Right atrium auricular region (tissue), 2 donors: ENCODE measurements around the gene TCAF1. TPM values are rescaled to one million over a fixed set of nuclear protein-coding genes. Genes with fewer than 3 reads are reported as not detected.

Source experiments
- DNase-seq: peaks from one replicate; pipeline ENCODE4 v3.0.0-alpha.2; 2019; ENCODE audit warnings: low spot score
- H3K27ac ChIP-seq, 2 donors: fragments of 200-600 bp; sonication (generic); 1 replicate in 1 of 2; 2 replicates in 1 of 2; pipeline ENCODE4 v1.5.1; 2016 to 2019
- H3K27me3 ChIP-seq, 2 donors: fragments of 200-600 bp; sonication (generic); one replicate each; pipeline versions ENCODE4 v1.5.1 to v1.6.0; 2017 to 2019
- H3K36me3 ChIP-seq: fragments of 200-600 bp; sonication (generic); one replicate; pipeline ENCODE4 v1.5.1; 2016
- H3K4me1 ChIP-seq, 2 donors: fragments of 200-600 bp; sonication (generic); one replicate each; pipeline versions ENCODE4 v1.5.1 to v1.6.0; 2017 to 2019
- H3K4me3 ChIP-seq, 2 donors: fragments of 200-600 bp; sonication (generic); 1 replicate in 1 of 2; 2 replicates in 1 of 2; pipeline ENCODE4 v1.5.1; 2017 to 2019; ENCODE audit warnings: mild to moderate bottlenecking in 1 of 2, moderate library complexity in 1 of 2
- H3K9me3 ChIP-seq, 2 donors: fragments of 200-600 bp; sonication (generic); one replicate each; pipeline ENCODE4 v1.5.1; 2019
- total RNA-seq, 2 donors: library from RNA; depleted of rRNA; stranded (reverse); fragments of >200 nt; gene quantifications; one replicate each; pipeline ENCODE4 v1.1.0, GENCODE V29; 2016
- TF ChIP-seq, protein P1 (sequence below), 2 donors: fragments of 200-600 bp; sonication (generic); IDR thresholded peaks; one replicate each; pipeline ENCODE4 v1.5.1; 2019; ENCODE audit warnings: antibody characterized with exemption in 2 of 2

Gene TCAF1
- total RNA-seq, 2 donors from 2014 or later: 27.9 to 32.1 TPM

DNA sequence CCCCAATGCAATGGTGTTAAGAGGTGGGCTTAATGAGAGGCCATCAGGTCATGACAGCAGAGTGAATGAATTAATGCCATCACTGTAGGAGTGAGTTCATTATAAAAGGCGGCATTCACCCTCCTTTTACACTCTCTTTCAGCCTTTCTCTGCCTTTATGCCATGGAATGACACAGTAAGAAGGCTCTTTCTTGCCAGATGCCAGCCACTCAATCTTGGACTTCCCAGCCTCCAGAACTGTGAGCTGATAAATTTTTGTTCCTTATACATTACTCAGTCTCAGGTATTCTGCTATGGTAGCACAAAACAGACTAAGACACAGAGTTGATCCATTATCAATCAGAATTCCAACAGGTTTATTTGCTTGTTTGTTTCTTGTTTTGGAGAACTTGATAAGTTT, 3.2 kb downstream of the TCAF1 start:
- DNase-seq: no peak
- H3K27me3 ChIP-seq: no peaks in the 10 kb centered on the region
- no peak overlapping the region for H3K27ac ChIP-seq

DNA sequence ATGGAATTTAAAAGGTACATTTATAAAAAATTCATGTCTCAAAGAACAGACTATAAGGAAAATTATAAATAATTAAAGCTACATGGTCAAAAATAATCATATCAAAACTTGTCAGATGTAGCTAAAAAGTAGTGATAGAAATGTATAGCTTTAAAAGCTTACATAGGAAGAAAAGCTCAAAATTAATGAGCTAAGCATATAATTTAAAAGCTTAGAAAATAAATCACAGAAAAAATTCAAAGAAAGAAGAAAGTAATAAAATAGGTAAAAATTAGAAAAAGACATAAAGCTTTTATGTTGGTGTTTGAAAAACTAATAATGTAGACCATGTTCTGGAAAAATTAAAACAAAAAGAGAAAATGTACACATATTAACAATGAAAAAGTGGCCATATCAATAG, 5.3 kb downstream of the TCAF1 start:
- TF ChIP-seq, protein P1, sequence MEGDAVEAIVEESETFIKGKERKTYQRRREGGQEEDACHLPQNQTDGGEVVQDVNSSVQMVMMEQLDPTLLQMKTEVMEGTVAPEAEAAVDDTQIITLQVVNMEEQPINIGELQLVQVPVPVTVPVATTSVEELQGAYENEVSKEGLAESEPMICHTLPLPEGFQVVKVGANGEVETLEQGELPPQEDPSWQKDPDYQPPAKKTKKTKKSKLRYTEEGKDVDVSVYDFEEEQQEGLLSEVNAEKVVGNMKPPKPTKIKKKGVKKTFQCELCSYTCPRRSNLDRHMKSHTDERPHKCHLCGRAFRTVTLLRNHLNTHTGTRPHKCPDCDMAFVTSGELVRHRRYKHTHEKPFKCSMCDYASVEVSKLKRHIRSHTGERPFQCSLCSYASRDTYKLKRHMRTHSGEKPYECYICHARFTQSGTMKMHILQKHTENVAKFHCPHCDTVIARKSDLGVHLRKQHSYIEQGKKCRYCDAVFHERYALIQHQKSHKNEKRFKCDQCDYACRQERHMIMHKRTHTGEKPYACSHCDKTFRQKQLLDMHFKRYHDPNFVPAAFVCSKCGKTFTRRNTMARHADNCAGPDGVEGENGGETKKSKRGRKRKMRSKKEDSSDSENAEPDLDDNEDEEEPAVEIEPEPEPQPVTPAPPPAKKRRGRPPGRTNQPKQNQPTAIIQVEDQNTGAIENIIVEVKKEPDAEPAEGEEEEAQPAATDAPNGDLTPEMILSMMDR (IDR thresholded peaks at IDR 0.05): no peak
- H3K36me3 ChIP-seq: no peaks in the 10 kb centered on the region
- H3K27ac ChIP-seq: no peak overlapping the region
- H3K4me3 ChIP-seq: no peak overlapping the region
- H3K27me3 ChIP-seq: no peaks in the 10 kb centered on the region
- peaks cover 0 to 18% of the 10 kb centered on the region in 2 donors for H3K4me1 ChIP-seq
- no peak for DNase-seq
- H3K9me3 ChIP-seq: peaks cover 0 to 12% of the 10 kb centered on the region in 2 donors

More for the DNA sequence above, 3.2 kb downstream of the TCAF1 start:
- TF ChIP-seq, protein P1 (IDR thresholded peaks at IDR 0.05): no peak
- no peak overlapping the region for H3K4me3 ChIP-seq
- peaks cover 0 to 24% of the 10 kb centered on the region in 2 donors for H3K4me1 ChIP-seq
- H3K36me3 ChIP-seq: no peaks in the 10 kb centered on the region
- no peaks in the 10 kb centered on the region for H3K9me3 ChIP-seq

DNA sequence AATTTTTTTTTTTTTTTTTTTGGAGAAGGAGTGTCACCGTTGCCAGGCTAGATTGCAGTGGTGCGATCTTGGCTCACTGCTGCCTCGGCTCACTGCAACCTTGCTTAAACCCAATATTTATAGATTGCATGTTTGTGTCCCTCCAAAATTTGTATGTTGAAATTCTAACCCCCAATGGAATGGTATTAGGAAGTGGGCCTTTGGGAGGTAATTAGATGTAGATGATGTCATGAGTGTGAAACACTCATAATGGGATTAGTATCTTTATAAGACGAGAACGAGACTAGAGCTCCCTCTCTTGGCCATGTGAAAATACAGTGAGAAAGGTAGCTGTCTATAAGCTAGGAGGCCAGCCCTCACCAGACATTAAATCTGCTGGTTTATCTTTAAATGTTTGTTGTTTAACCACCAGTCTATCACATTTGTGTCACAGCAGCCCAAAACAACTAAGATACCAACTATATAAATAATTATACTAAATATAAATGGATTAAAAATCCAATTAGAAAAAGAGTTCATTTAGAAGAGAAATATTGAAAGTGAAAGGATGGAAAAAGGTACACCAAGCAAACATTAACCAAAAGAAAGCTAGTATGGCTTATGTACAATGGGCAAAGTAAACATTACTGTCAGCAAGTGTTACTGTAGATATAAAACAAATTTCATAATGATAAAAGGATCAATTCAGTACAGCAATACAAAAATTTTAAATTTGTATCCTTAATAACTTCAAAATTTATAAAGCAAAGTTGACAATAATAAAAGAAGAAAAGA, 9.3 kb downstream of the TCAF1 start:
- TF ChIP-seq, protein P1 (IDR thresholded peaks at IDR 0.05): no peak
- peaks cover 0 to 21% of the 10 kb centered on the region in 2 donors for H3K9me3 ChIP-seq
- H3K27me3 ChIP-seq: no peaks in the 10 kb centered on the region

DNA sequence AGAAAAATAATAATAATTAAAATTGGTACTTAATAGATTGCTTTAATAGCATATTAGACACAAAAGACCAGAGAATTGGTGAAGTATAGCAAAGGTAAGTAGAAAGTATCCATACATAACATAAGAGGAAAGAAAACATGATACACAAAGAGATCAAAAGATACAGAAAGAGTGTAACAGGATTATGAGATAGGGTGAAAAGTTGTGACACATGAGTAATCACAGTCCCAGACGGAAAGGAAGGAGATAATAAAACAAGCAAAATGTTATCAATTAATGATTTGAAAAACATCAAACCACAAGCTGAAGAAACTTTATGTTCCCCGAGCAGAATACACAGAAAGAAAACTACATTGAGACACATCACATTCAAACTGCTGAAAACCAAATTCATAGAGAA, 10.5 kb downstream of the TCAF1 start:
- DNase-seq: no peak
- Histone ChIP-seq H3K36me3 (no peaks in the 10 kb centered on the region), H3K9me3 (peaks cover 0 to 21% of the 10 kb centered on the region in 2 donors), H3K27ac (no peak overlapping the region), H3K4me3 (no peak overlapping the region), H3K27me3 (no peaks in the 10 kb centered on the region), H3K4me1 (no peaks in the 10 kb centered on the region)
- TF ChIP-seq, protein P1 (IDR thresholded peaks at IDR 0.05): no peak

More for the DNA sequence above, 9.3 kb downstream of the TCAF1 start:
- no peak for DNase-seq
- no peak overlapping the region for H3K27ac ChIP-seq
- no peaks in the 10 kb centered on the region for H3K36me3 ChIP-seq
- H3K4me1 ChIP-seq: no peaks in the 10 kb centered on the region
- H3K4me3 ChIP-seq: no peak overlapping the region

DNA sequence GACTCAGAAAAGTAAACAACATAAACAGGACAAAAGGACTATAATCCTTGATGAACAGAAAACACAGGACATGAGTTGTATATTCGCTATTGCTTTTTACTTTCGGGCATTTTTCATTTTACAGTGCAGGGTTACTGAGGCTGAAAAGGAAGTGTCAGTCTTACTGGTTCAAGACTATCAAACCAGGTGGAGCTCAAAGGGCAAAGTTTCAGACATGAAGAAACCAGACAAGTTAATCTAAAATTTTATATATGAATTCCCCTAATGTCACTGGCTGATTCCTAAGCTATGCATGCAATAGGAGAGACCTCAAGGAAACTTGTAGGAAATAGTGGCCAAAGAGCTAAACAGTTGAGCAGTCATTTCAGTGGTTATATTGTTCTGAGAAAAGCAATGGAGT, 11.4 kb downstream of the TCAF1 start:
- no peak overlapping the region for H3K4me3 ChIP-seq
- no peaks in the 10 kb centered on the region for H3K4me1 ChIP-seq
- no peaks in the 10 kb centered on the region for H3K36me3 ChIP-seq
- peaks cover 0 to 21% of the 10 kb centered on the region in 2 donors for H3K9me3 ChIP-seq
- H3K27ac ChIP-seq: no peak overlapping the region
- TF ChIP-seq, protein P1 (IDR thresholded peaks at IDR 0.05): no peak
- no peaks in the 10 kb centered on the region for H3K27me3 ChIP-seq
- DNase-seq: no peak
